Measurements from ENCODE around the gene PTPN2.

DNA sequence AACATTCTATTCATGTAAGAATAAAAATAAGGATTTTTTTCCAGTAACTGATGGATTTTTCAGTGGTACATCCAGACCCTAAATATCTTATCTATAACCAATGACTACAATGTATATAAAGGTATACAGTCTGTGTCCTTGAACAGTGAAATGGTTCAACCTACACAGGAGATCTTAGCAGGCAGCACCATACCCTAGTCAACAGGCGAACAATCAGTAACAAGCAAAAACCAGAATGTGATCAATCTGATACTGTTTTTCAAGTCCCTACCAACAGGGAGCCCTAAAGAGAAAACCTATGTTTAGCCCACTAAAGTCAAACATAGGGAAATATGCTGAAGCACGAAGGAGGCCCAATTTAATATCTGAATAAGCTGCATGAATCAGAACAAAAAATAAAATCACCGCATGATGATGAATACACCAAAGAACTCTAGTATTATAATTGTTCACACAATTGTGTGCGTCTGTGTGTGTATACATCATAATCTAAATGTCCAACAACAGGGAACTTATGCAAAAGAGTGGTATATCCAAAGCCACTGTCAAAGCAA, 26.0 kb downstream of the PTPN2 start:
- TF ChIP-seq, protein P1, sequence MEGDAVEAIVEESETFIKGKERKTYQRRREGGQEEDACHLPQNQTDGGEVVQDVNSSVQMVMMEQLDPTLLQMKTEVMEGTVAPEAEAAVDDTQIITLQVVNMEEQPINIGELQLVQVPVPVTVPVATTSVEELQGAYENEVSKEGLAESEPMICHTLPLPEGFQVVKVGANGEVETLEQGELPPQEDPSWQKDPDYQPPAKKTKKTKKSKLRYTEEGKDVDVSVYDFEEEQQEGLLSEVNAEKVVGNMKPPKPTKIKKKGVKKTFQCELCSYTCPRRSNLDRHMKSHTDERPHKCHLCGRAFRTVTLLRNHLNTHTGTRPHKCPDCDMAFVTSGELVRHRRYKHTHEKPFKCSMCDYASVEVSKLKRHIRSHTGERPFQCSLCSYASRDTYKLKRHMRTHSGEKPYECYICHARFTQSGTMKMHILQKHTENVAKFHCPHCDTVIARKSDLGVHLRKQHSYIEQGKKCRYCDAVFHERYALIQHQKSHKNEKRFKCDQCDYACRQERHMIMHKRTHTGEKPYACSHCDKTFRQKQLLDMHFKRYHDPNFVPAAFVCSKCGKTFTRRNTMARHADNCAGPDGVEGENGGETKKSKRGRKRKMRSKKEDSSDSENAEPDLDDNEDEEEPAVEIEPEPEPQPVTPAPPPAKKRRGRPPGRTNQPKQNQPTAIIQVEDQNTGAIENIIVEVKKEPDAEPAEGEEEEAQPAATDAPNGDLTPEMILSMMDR (IDR thresholded peaks at IDR 0.05), result no peak
- no peak for TF ChIP-seq POLR2A (IDR thresholded peaks at IDR 0.05)
